NCI-H526 (cell line): Measurements from ENCODE around the gene CCDC92B.

Experiments
- DNase-seq, 2 experiments: peaks; one replicate each; lab custom pipeline; 2025; lab: John Stamatoyannopoulos, UW

The CCDC92B gene

DNA sequence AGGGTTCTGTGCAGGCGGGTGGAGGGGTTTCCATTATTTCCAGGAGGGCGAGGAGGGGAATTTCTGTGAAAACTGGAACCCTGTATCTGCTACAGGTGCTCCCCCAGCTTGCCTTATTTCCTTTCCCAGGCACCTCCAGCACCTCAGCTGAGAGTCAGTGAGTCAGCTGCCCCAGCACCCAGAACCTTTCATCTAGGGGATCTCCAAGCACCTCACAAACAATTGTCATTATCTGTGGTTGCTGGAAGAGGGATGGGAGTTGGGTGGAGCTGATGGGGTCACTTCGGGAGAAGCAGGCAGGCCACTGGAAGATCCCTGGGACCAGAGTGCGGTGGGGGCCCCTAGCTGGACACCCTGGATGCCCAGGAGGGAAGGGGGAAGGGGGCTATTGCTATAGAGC is 27.8 kb downstream of the CCDC92B start:
- no peak for DNase-seq

GRCh38 chr17:2719861-2720260 is 29.6 kb downstream of the CCDC92B start:
- no peak for DNase-seq

DNA sequence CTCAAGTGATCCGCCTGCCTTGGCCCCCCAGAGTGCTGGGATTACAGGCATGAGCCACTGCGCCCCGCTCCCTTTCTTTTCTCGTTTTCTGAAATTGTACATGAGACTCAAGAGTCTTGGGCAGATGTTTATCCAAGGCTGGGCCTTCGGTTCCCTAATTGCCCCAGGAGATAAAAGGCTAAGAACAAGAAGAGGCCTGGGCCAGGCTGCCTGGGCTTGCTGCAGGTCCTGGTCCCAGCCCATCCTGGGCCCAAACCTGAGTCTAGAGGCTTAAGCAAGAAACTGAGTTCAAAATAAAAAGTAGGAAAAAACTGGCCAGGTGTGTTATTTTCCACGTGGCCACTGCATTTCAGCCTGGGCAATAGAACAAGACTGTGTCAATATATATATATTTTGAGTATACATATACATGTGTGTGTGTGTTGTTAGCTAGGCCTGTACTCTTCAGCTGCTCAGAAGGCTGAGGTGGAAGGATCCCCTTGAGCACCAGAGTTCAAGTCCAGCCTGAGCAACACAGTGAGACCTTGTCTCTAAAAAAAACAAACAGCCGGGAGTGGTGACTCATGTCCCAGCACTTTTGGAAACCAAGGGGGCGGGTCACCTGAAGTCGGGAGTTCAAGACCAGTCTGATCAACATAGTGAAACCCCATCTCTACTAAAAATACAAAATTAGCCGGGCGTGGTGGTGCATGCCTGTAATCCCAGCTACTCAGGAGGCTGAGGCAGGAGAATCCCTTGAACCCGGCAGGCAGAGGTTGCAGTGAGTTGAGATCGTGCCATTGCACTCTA is 31.1 kb downstream of the CCDC92B start:
- no peak for DNase-seq

GRCh38 chr17:2716649-2717048 is 32.8 kb downstream of the CCDC92B start:
- DNase-seq = no peak

DNA sequence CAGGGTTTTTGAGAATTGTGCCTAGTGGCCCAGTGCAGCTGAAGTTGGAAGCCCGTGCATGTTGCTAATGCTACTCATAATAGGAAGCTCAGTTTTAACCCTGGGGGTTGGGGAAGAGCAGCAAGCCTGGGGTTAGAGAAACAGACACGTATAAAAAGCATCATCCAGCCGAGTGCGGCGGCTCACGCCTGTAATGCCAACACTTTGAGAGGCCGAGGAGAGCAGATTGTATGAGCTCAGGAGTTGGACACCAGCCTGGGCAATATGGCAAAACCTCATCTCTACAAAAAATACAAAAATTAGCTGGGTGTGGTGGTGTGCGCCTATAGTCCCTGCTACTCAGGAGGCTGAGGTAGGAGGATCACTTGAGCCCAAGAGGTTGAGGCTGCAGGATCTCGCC is 35.6 kb downstream of the CCDC92B start:
- no peak for DNase-seq

GRCh38 chr17:2712300-2713043 is 37.0 kb downstream of the CCDC92B start:
- DNase-seq = peak in 1 of 2 experiments; percentile 23

- peak; percentile 58 to 90 for DNase-seq
These were observed 37.7 kb downstream of the CCDC92B start, which contains the start of gene CLUH for GRCh38 chr17:2711608-2712299. TSS of gene CLUH (minus strand) at chr17:2711764. CDS start at chr17:2711661, 103 bp downstream.

GRCh38 chr17:2710803-2711607 is 38.4 kb downstream of the CCDC92B start:
- peak in 1 of 2 experiments; percentile 40 for DNase-seq

DNA sequence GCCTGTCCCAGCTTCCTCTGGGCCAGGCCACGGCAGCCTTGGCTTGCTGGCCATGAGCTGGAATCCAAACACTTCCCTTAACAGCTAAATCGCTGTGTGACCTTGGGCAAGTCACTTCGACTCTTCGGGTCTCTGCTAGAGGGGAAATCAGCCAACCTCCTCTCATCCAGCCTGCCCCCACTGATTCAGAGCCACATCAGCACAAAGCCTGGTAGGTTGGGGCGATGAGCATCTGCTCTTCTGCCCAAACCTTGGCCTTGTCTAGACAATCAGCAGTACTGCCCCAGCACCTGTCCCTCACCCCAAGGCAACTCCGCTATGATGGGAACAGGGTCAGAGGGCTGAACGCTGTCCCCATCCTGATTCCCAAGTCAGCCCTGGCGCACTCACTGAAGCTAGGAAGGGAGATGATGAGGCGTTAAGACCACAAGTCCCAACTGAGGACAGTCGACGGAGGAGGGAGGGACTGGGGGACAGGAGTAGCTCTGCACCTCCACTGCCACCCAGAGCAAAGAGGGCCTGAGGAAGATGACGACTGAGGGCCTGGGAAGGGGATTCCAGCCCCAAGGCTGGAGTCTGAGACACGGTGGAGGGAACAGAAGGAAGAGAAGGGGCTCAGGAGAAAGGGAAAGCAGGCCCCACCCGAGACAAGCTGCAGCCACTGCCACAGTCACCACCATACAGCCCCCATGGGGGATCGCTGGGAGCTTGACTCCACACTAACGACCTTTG is 39.2 kb downstream of the CCDC92B start:
- DNase-seq = no peak

GRCh38 chr17:2709183-2709661 is 40.2 kb downstream of the CCDC92B start:
- DNase-seq = peak in 1 of 2 experiments; percentile 40

DNA sequence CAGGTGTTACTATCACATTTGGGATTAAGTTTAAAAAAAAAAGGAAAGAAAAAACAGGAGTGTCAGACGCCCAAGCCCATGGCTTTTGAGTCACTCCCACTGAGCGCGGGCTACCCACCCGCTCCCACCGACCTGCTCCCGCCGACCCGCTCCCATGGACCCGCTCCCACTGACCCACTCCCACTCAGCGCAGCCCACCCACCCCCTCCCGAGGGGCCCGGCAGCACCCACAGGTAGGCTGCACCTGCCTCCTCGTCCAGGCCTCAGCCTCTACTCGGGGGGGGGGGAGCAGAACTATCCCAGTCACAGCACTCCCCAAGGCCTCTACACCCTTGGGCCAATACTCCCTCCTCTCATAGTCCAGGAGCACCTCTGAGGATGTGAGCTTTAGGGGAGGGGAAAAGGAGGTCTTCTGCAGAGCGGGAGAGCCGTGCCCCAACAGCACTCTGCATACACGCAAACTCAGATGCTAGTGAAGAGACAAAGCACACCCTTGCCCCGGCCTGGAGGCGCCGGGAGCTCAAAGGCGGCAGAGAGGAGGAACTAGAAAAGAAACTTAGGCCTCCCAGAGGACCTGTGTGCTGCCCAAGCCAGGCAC is 40.8 kb downstream of the CCDC92B start:
- no peak for DNase-seq

DNA sequence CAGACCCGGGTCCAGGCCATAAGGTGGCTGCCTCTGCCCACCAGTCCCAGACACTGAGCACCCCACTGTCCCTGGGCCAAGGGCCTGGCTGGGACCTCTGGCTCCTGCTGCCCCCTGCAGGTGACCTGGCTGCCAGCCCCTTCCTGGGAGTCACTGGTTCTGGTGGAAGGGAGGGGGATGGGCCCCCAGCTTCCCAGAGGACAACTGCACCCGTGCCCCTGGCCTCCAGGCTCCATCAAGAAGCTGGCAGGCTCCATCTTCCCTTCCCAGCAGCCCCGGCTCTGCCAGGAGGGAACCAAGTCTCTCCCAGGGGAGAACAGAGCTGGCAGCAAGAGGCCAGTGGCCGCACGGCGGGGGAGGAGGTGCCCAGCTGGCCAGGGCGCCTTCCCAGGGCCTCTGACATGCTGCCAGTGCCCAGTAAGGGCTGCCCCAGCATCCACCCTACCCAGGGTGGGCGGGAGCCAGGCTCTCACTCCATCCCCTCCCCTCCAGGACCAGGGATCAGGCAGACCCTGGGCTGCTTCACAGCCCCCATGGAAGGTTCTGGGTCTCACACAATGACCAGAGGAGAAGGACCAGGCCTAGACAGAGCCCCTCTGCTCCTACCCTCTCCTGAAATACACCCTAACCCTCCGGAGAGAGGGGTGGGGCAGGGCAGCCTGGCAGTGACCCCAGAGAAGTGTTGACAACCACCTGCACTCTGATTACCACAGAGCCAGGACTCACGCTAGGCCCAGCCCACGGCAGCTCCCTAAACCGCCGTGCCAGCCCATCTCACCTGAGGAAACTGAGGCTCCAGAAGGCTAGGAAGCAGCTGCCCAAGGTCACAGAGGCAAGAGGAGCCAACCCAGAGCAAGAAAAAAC is 41.5 kb downstream of the CCDC92B start:
- DNase-seq = peak in 1 of 2 experiments; percentile 37

DNA sequence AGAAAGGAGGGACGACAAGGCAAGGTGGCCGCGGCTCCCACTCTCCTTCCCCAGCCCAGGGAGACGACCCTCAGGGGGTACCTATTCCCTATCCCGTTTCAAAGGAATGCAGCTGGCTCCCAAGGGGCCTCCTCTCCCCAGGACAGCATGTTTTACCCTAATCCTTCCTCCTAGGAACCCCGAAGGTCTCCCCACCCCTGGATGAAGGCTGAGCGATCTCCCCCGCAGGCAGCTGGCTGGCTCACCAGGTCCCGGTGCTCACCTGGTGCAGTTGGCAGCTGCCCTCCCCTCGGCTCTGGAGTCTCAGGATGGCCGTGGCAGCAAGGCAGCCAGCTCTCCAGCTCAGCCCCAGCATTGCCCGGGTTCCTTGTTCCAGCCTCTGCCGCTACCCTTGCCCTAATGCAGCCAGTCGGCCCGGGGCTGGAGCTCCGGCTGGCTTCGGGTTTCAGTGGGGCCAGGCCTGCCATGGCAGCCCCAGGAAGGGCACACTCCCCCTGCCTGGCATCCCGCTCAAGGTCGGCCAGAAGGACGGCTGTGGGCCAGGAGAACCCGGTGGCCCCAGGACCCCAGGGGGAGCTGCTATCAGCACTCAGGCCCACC is 42.4 kb downstream of the CCDC92B start:
- no peak for DNase-seq

DNA sequence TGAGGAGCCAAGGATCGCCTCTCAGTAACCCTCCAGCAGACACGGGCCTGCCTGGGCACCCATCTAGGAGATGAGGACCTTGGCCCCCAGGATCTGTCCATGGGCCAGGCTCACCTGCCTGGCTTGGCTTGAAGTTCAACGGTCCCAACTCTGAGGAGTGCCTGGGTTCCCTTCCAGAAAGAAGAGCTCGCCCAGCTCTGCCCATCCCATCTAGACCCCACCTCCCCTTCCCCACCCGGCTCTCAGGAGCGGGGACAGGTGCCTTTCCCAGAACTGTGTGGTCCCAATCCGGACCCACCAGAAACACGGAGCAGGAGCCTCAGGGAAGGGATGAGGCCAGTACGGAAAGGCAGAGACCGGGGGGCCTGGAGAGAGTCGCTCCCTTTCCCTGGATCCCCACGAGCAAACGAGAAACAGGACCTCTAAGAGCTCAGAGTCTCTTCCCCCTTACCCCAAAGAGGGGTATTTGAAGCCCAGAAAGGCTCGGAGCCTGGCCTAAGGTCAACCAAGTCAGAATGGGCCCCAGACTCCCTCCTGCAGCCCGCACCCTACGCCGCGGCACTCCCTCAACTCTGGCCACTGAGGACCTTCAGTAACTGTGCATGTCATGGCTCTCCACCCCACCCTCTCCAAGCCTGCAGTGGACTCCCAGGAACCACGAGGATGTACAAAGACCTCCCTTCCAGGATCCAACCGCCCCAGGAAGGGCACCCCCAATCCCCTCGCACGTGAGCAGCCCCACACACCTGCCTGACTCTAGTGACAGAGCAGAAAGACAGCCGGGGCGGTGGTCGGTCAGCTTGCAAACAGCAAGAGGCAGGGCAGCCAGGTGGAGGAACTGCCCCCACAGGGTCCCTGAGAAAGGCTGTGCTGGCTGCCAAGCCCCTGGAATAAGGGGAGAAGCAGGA is 43.3 kb downstream of the CCDC92B start:
- no peak for DNase-seq

DNA sequence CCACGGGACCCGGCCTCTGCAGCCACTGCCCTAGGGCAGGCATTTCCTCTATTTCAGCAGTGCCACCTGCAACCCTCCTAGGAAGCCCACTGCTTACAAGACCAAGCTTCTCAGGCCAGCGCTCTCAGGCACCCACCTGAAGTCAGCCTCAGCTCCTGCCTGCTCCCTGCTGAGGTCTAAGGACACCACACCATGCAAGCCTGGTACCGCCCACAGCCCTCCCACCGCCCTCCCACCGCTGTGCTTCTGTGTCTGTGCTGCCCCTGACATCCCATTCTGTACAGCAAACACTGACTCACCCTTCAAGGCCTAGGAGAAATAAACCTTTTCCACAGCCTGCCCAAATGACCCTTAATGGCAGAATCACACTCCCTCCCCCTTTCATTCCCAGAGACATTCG is 44.2 kb downstream of the CCDC92B start:
- no peak for DNase-seq

DNA sequence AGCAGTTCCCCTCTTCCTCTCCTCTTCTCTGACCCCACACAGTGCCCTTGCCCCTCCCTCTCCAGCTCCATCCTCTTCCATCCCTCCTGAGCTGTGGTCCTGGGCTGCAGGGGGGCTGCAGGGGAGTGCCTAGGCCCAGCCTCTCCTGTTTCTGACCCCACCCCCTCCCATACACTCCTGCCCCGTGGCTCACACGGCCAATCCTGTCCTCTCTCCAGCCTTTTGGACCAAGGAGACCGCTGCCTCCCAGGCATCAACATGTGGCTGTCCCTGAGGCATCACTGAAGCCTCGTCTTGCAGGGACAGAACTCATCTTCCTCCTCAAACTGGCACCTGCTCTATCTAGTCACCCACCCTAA is 44.6 kb downstream of the CCDC92B start:
- DNase-seq = no peak

- no peak for DNase-seq
These were observed 45.2 kb downstream of the CCDC92B start for GRCh38 chr17:2704031-2704889.
